ENCODE data around the gene NEFH.

Gene NEFH

GRCh38 chr22:29521526-29521925, 41.5 kb downstream of the NEFH start:
- no peak for DNase-seq (ENCODE audit: low read depth)
- TF ChIP-seq CTCF (IDR thresholded peaks at IDR 0.05; ENCODE audit: low read length, missing control alignments), result no peak
- no peak overlapping the region for H3K4me3 ChIP-seq (replicated peaks; ENCODE audit: low read depth, low read length)

- no peak overlapping the region for H3K4me3 ChIP-seq (replicated peaks; ENCODE audit: low read depth, low read length)
- no peak for DNase-seq (ENCODE audit: low read depth)
- no peak for TF ChIP-seq CTCF (IDR thresholded peaks at IDR 0.05; ENCODE audit: low read length, missing control alignments)
Observed at GRCh38 chr22:29523761-29524160, 43.7 kb downstream of the NEFH start.

- peak; percentile 38 for TF ChIP-seq CTCF (IDR thresholded peaks at IDR 0.05; ENCODE audit: low read length, missing control alignments)
- no peak overlapping the region for H3K4me3 ChIP-seq (replicated peaks; ENCODE audit: low read depth, low read length)
- peak; percentile 35 for DNase-seq (ENCODE audit: low read depth)
Observed at GRCh38 chr22:29524442-29525191, 44.6 kb downstream of the NEFH start.

- DNase-seq (ENCODE audit: low read depth), result no peak
- TF ChIP-seq CTCF (IDR thresholded peaks at IDR 0.05; ENCODE audit: low read length, missing control alignments), result no peak
- H3K4me3 ChIP-seq (replicated peaks; ENCODE audit: low read depth, low read length), result no peak overlapping the region
Observed at GRCh38 chr22:29528144-29528543, 48.1 kb downstream of the NEFH start.

GRCh38 chr22:29530716-29531115, 50.7 kb downstream of the NEFH start:
- no peak overlapping the region for H3K4me3 ChIP-seq (replicated peaks; ENCODE audit: low read depth, low read length)
- no peak for DNase-seq (ENCODE audit: low read depth)
- no peak for TF ChIP-seq CTCF (IDR thresholded peaks at IDR 0.05; ENCODE audit: low read length, missing control alignments)

GRCh38 chr22:29531419-29531818, 51.4 kb downstream of the NEFH start:
- no peak overlapping the region for H3K4me3 ChIP-seq (replicated peaks; ENCODE audit: low read depth, low read length)
- DNase-seq (ENCODE audit: low read depth), result no peak
- TF ChIP-seq CTCF (IDR thresholded peaks at IDR 0.05; ENCODE audit: low read length, missing control alignments), result no peak

- TF ChIP-seq CTCF (IDR thresholded peaks at IDR 0.05; ENCODE audit: low read length, missing control alignments), result no peak
- H3K4me3 ChIP-seq (replicated peaks; ENCODE audit: low read depth, low read length), result no peak overlapping the region
- DNase-seq (ENCODE audit: low read depth), result no peak
Observed at GRCh38 chr22:29536411-29536810, 56.4 kb downstream of the NEFH start.

Data from fibroblast of pulmonary artery (primary cell).